GM12801 (cell line): Measurements from ENCODE around the gene AK4.

Source experiments
- CTCF ChIP-seq: IDR thresholded peaks from one replicate; pipeline ENCODE4 v1.5.1; 2011; ENCODE audit warnings: control low read depth; ENCODE audit not compliant: insufficient read length; ENCODE audit errors: extremely low read depth

Gene AK4

GRCh38 chr1:65225179-65225578 lies 77.2 kb downstream of the AK4 start:
- TF ChIP-seq CTCF, result no peak

- no peak for TF ChIP-seq CTCF
Measured at GRCh38 chr1:65229201-65229600, 81.2 kb downstream of the AK4 start.

GRCh38 chr1:65229754-65230339 lies 81.8 kb downstream of the AK4 start:
- no peak for TF ChIP-seq CTCF

- TF ChIP-seq CTCF, result no peak
Measured at GRCh38 chr1:65230731-65231481, 82.9 kb downstream of the AK4 start.

GRCh38 chr1:65231718-65232330 lies 83.8 kb downstream of the AK4 start:
- no peak for TF ChIP-seq CTCF

GRCh38 chr1:65232461-65232990 lies 84.5 kb downstream of the AK4 start:
- no peak for TF ChIP-seq CTCF

GRCh38 chr1:65233782-65234181 lies 85.8 kb downstream of the AK4 start:
- TF ChIP-seq CTCF, result no peak
